GM06990 (cell line): Measurements from ENCODE around the gene SLK.

ENCODE experiments used
- DNase-seq: peaks from one replicate; pipeline ENCODE4 v3.0.0-alpha.2; 2011; ENCODE audit not compliant: insufficient read length; ENCODE audit errors: extremely low read depth
- H3K27me3 ChIP-seq: replicated peaks from 2 replicates; pipeline ENCODE4 v1.6.0; 2011; ENCODE audit warnings: low read length; ENCODE audit not compliant: control insufficient read depth, insufficient read depth
- H3K36me3 ChIP-seq: 2 replicates; pipeline ENCODE4 v1.5.1; 2011; ENCODE audit warnings: low read length; ENCODE audit not compliant: control insufficient read depth, insufficient read depth
- H3K4me3 ChIP-seq: replicated peaks from 2 replicates; pipeline ENCODE4 v1.5.1; 2011; ENCODE audit warnings: low read depth, mild to moderate bottlenecking, control low read depth, low read length
- TF ChIP-seq, protein P1 (sequence below): IDR thresholded peaks from 2 replicates; pipeline ENCODE4 v1.5.1; 2011; ENCODE audit warnings: low read length, control low read depth, mild to moderate bottlenecking, inconsistent platforms; ENCODE audit not compliant: insufficient read depth, poor library complexity, severe bottlenecking

Gene SLK

GRCh38 chr10:103921750-103922195 lies 45.2 kb upstream of the SLK start:
- TF ChIP-seq, protein P1, sequence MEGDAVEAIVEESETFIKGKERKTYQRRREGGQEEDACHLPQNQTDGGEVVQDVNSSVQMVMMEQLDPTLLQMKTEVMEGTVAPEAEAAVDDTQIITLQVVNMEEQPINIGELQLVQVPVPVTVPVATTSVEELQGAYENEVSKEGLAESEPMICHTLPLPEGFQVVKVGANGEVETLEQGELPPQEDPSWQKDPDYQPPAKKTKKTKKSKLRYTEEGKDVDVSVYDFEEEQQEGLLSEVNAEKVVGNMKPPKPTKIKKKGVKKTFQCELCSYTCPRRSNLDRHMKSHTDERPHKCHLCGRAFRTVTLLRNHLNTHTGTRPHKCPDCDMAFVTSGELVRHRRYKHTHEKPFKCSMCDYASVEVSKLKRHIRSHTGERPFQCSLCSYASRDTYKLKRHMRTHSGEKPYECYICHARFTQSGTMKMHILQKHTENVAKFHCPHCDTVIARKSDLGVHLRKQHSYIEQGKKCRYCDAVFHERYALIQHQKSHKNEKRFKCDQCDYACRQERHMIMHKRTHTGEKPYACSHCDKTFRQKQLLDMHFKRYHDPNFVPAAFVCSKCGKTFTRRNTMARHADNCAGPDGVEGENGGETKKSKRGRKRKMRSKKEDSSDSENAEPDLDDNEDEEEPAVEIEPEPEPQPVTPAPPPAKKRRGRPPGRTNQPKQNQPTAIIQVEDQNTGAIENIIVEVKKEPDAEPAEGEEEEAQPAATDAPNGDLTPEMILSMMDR = peak; percentile 29
- Histone ChIP-seq H3K36me3 (no peaks in the 10 kb centered on the region), H3K4me3 (no peak overlapping the region), H3K27me3 (no peaks in the 10 kb centered on the region)
- DNase-seq = peak; percentile 44

DNA sequence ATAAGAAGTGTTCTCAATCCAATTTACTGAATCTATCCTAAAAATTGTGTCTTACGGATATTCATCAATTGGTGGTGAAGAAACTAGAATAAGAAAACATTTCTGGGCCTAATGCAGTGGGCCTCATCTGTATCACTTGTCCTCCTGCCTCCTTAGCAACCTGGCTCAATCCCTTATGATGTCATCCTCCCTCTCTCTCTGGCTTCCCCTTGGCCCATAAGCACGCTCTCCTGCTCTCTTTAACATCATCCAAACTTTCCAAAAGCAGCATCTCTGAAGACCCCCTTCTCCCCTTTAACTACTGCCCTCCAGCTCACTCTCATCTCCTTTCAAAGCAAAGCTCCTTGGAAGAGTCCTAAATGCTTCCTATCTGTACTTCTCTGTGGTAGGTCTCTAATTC lies 44.3 kb upstream of the SLK start:
- no peak overlapping the region for H3K4me3 ChIP-seq
- no peak for DNase-seq
- TF ChIP-seq, protein P1 = no peak
- no peaks in the 10 kb centered on the region for H3K27me3 ChIP-seq
- no peaks in the 10 kb centered on the region for H3K36me3 ChIP-seq

- TF ChIP-seq, protein P1 = no peak
- DNase-seq = no peak
Measured at GRCh38 chr10:103923502-103923901, 43.4 kb upstream of the SLK start.

GRCh38 chr10:103925591-103925990 lies 41.3 kb upstream of the SLK start:
- H3K27me3 ChIP-seq = no peaks in the 10 kb centered on the region
- no peak for DNase-seq
- TF ChIP-seq, protein P1 = no peak
- H3K36me3 ChIP-seq = no peaks in the 10 kb centered on the region
- H3K4me3 ChIP-seq = no peak overlapping the region

More at GRCh38 chr10:103923502-103923901, 43.4 kb upstream of the SLK start:
- Histone ChIP-seq H3K4me3 (no peak overlapping the region), H3K36me3 (no peaks in the 10 kb centered on the region), H3K27me3 (no peaks in the 10 kb centered on the region)

- TF ChIP-seq, protein P1 = no peak
- H3K27me3 ChIP-seq = no peaks in the 10 kb centered on the region
- DNase-seq = no peak
Measured at GRCh38 chr10:103926722-103927319, 40.1 kb upstream of the SLK start.

DNA sequence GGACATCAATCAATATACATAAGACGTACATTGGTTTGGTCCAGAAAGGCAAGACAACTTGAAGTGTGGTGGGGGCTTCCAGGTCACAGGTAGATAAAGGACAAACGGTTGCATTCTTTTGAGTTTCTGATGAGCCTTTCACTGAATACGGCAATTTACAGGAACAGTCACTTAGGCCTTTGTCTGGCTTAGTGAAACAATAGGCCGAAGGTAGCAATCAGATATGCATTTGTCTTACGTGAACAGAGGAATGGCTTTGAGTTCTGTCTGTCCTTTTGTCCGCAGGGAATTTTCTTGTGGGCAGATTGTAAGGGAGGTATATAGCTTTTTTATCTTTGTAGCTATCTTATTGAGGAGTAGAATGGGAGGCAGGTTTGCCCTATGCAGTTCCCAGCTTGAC lies 38.2 kb upstream of the SLK start:
- no peak for DNase-seq
- TF ChIP-seq, protein P1 = no peak
- Histone ChIP-seq H3K4me3 (no peak overlapping the region), H3K27me3 (no peaks in the 10 kb centered on the region), H3K36me3 (no peaks in the 10 kb centered on the region)

More at GRCh38 chr10:103926722-103927319, 40.1 kb upstream of the SLK start:
- Histone ChIP-seq H3K36me3 (no peaks in the 10 kb centered on the region), H3K4me3 (no peak overlapping the region)
